GM12865 (cell line): Measurements from ENCODE around the gene CD58.

Experiments used
- DNase-seq: peaks from one replicate; pipeline ENCODE4 v3.0.0; 2010; ENCODE audit warnings: low read depth
- H3K4me3 ChIP-seq: 2 replicates; pipeline ENCODE4 v1.5.1; 2011; ENCODE audit warnings: mild to moderate bottlenecking, low read depth, low read length, control low read depth
- TF ChIP-seq, protein P1 (sequence below): IDR thresholded peaks from 2 replicates; pipeline ENCODE4 v1.5.1; 2011; ENCODE audit warnings: low read length, control low read depth, low read depth, inconsistent platforms; ENCODE audit not compliant: insufficient read depth; ENCODE audit errors: missing control alignments

The CD58 gene

DNA sequence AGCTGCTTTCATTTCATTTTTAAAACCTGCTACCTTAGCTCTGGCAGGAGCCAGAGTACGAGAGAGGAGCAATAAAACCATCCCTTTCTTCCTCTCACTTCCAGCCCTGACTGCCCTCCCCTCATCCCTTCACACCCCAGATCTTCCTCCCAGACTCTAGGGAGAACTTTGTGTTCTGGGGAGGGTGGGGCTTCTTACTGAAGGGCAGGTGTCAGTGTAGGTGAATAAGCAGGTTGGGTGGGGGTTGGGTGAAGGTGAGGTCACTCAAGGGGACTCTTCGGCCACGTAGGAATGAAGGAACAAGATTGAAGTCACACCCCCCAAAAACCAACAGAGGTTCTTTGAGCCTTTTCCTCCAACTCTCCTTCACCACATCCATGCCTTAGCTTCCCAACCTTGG lies 88.9 kb downstream of the CD58 start:
- no peak for DNase-seq
- TF ChIP-seq, protein P1, sequence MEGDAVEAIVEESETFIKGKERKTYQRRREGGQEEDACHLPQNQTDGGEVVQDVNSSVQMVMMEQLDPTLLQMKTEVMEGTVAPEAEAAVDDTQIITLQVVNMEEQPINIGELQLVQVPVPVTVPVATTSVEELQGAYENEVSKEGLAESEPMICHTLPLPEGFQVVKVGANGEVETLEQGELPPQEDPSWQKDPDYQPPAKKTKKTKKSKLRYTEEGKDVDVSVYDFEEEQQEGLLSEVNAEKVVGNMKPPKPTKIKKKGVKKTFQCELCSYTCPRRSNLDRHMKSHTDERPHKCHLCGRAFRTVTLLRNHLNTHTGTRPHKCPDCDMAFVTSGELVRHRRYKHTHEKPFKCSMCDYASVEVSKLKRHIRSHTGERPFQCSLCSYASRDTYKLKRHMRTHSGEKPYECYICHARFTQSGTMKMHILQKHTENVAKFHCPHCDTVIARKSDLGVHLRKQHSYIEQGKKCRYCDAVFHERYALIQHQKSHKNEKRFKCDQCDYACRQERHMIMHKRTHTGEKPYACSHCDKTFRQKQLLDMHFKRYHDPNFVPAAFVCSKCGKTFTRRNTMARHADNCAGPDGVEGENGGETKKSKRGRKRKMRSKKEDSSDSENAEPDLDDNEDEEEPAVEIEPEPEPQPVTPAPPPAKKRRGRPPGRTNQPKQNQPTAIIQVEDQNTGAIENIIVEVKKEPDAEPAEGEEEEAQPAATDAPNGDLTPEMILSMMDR: no peak
- no peak overlapping the region for H3K4me3 ChIP-seq

DNA sequence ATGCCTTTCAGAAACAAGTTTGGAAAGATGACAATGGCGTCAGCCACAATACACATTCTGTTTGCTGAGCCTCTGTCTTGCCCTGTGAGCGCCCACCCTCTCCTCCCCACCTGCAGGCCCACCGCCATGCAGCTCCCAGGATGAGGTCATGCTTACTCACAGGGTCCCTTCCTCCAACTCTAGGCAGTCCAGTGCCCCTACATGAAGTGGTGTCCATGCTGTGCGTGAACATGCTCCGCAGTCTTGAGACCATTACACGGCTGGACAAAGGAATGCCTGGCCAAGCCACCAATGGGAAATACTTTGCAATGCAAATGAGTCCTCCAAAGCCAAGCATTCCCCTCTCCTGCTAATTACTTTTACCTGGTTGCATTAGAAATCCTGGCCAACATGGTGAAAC lies 92.2 kb downstream of the CD58 start:
- no peak for DNase-seq
- no peak overlapping the region for H3K4me3 ChIP-seq
- TF ChIP-seq, protein P1: no peak

DNA sequence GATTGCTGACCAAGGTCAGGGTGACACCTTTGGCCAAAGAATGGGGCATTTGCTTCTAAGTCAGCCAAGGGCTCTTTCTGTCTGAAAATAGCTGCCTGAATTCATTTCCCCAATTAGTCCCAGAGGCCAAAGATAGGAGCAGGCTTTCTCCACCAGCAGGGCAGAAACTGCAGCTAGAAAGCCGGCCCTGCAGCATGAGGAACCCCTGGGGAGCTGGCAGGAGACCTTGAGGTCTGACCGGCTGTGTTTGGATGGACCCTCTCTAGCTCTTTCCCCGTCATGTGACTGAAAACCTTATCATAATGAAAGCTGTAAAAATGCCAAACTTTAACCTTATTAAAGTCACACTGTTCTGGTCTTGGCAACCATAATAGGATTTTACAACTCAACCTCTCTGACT lies 93.4 kb downstream of the CD58 start:
- no peak for DNase-seq
- no peak overlapping the region for H3K4me3 ChIP-seq
- TF ChIP-seq, protein P1: no peak

DNA sequence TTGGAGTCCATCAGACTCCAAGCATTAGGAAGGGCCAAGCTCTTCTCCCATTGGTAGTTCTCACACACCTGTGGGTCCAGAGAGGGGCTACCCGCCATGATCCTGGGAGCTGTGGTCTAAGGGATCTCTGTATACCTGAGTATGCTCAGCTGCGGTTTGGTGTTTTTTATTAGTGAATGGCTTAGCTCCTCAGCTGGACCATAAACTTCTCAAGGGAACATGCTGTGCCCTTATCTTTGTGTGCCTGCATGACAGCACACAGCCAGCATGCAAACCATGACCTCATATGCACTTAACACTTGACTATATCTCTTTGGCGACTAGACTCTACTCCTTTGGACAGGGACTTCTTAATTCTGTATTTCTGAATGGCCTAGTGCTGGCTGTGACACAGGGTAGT lies 94.5 kb downstream of the CD58 start:
- no peak overlapping the region for H3K4me3 ChIP-seq
- no peak for DNase-seq
- TF ChIP-seq, protein P1: no peak

DNA sequence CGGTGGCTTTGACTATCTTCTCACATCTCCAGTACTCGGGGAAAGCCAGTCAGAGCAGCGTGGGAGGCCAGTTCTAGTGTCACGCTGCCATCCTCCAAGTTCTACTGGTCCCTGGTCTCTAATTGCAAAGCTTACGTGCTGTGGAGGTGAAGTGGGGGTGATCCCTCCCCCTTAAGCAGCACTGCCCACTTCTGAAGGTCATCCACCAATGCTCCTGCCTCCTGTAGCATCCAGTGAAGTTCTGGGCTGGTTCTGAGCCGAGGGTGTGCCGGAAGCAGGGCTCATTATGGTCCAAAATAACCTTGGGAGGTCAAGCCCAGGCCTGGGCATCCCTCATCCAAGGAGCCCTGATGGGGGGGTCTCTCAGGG lies 95.0 kb downstream of the CD58 start:
- TF ChIP-seq, protein P1: no peak
- no peak overlapping the region for H3K4me3 ChIP-seq
- no peak for DNase-seq

DNA sequence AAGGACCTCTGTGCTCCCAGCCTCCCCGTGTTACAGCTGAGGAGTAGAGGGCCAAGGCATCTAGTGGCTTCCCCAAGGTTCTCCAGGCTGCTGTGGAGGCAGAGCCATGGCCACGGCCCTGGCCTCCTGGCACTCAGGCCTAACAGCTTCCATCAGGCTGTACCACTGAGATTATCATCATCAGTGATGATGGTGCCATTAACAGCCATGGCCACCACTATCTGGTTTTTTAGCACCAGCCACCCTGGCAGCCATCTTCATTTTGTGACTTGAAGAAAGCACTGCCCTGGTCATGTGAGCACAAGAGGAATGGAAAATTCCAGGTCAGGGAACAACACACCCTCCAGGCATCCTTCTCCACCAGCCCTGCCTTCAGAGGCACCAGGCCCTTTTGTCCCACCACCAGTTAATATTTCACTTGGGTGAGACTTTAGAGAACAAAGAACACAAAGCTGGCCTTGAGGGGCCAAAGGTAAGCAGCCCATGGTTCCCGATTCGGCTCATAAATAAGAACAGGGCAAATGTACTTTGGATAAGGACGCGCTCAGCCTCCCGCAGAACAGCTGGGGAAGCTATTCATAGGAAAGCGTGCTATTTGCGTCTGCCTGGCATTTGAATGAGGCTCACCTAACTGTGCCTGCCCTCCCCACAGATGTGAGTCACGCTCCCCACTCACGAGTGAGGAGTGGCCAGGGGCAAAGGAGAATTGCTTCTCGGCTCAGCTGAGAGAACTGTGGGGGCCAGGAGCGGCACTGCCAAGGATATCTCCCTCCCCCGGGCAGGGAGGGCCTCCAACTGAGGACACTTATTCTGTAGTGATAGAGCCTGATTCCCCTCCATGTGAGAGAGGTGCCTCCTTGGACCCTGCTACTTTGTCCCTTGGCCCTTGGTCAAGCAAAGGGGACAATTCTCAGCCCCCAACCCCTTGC lies 95.6 kb downstream of the CD58 start:
- H3K4me3 ChIP-seq: no peak overlapping the region
- TF ChIP-seq, protein P1: no peak
- no peak for DNase-seq
